HG02973 (cell line): ENCODE data around the gene PFKFB4.

Experiments
- ATAC-seq: cut with Tn5 transposase; IDR thresholded peaks from one replicate; pipeline ENCODE4 v1.9.1; 2021; ENCODE audit warnings: moderate library complexity; ENCODE audit not compliant: unreplicated experiment

PFKFB4 gene

GRCh38 chr3:48556796-48557626, at the start of gene PFKFB4:
Gene PFKFB4, minus strand, starts transcription at chr3:48556803. Its CDS starts 26 bp downstream, at chr3:48556777.
- ATAC-seq: peak; percentile 81

- no peak for ATAC-seq
Measured at GRCh38 chr3:48601622-48601994, 45.0 kb upstream of the PFKFB4 start.

- no peak for ATAC-seq
Measured at GRCh38 chr3:48600711-48601621, 44.4 kb upstream of the PFKFB4 start.

- no peak for ATAC-seq
Measured at GRCh38 chr3:48599509-48600285, 43.1 kb upstream of the PFKFB4 start.

GRCh38 chr3:48599077-48599501, 42.5 kb upstream of the PFKFB4 start:
- no peak for ATAC-seq

- no peak for ATAC-seq
Measured at GRCh38 chr3:48598323-48599076, 41.9 kb upstream of the PFKFB4 start.

- ATAC-seq: no peak
Measured at GRCh38 chr3:48597408-48597800, 40.8 kb upstream of the PFKFB4 start.

- no peak for ATAC-seq
Measured at GRCh38 chr3:48596676-48597407, 40.2 kb upstream of the PFKFB4 start.

GRCh38 chr3:48596157-48596556, 39.6 kb upstream of the PFKFB4 start:
- no peak for ATAC-seq

GRCh38 chr3:48595526-48596121, 39.0 kb upstream of the PFKFB4 start:
- no peak for ATAC-seq

- no peak for ATAC-seq
Measured at GRCh38 chr3:48595075-48595525, 38.5 kb upstream of the PFKFB4 start, which contains the start of gene COL7A1. Gene COL7A1, minus strand, starts transcription at chr3:48595329. Its CDS starts 170 bp downstream, at chr3:48595159.

- no peak for ATAC-seq
Measured at GRCh38 chr3:48594417-48595049, 37.9 kb upstream of the PFKFB4 start.

- no peak for ATAC-seq
Measured at GRCh38 chr3:48593337-48593736, 36.7 kb upstream of the PFKFB4 start.

- no peak for ATAC-seq
Measured at GRCh38 chr3:48592519-48593087, 36.0 kb upstream of the PFKFB4 start.

- no peak for ATAC-seq
Measured at GRCh38 chr3:48591886-48592518, 35.4 kb upstream of the PFKFB4 start.

GRCh38 chr3:48591436-48591835, 34.8 kb upstream of the PFKFB4 start:
- ATAC-seq: no peak

GRCh38 chr3:48588230-48588629, 31.6 kb upstream of the PFKFB4 start:
- ATAC-seq: no peak

- ATAC-seq: no peak
Measured at GRCh38 chr3:48587686-48588085, 31.1 kb upstream of the PFKFB4 start.
